Panc1 (cell line): ENCODE data around the gene SLC9A2. TPM values are rescaled to one million over a fixed set of nuclear protein-coding genes. Genes with fewer than 3 reads are reported as not detected.

Experiments used
- ATAC-seq: fragments of 200-7000 bp; cut with Tn5 transposase; 2 replicates; pipeline ENCODE4 v1.9.1; 2020; ENCODE audit warnings: mild to moderate bottlenecking, moderate library complexity
- BruUV-seq: library from RNA; stranded (reverse); fragments of 400-500 nt; replicated peaks from 2 replicates; lab custom pipeline; 2021; lab: Mats Ljungman, UMichigan
- CTCF ChIA-PET: fragments of 300-600 bp; sonication (Branson Sonifier 250); formaldehyde crosslinking; loops from one replicate; lab custom pipeline; 2022; ENCODE audit warnings: antibody characterized with exemption; lab: Charles Lee
- POLR2A ChIA-PET: fragments of 300-600 bp; sonication (Branson Sonifier 250); formaldehyde crosslinking; loops from one replicate; lab custom pipeline; 2022; ENCODE audit warnings: antibody characterized with exemption; lab: Charles Lee
- DNase-seq: peaks from one replicate; pipeline ENCODE4 v3.0.0-alpha.2; 2010; ENCODE audit warnings: low read depth, low spot score
- H3K27ac ChIP-seq: 2 replicates; pipeline ENCODE4 v1.5.1; 2011; ENCODE audit warnings: mild to moderate bottlenecking, low read length, inconsistent platforms
- H3K27me3 ChIP-seq: fragments of 200-500 bp; sonication (Bioruptor generic); 2 replicates; pipeline ENCODE4 v1.6.0; 2014; ENCODE audit warnings: low read length, inconsistent platforms; ENCODE audit not compliant: control insufficient read depth, insufficient read depth
- H3K36me3 ChIP-seq: fragments of 200-500 bp; sonication (Bioruptor generic); 2 replicates; pipeline ENCODE4 v1.5.1; 2014; ENCODE audit warnings: inconsistent platforms, mild to moderate bottlenecking, low read length, moderate library complexity; ENCODE audit not compliant: control insufficient read depth, insufficient read depth
- H3K4me1 ChIP-seq: 2 replicates; pipeline ENCODE4 v1.5.1; 2011; ENCODE audit warnings: inconsistent platforms, mild to moderate bottlenecking, low read length, moderate library complexity; ENCODE audit not compliant: control insufficient read depth, insufficient read depth
- H3K4me3 ChIP-seq, 2 experiments: 2 replicates each; pipeline ENCODE4 v1.5.1; 2011 to 2012; ENCODE audit warnings: low read depth in 2 of 2, low read length in 2 of 2, mild to moderate bottlenecking in 2 of 2, inconsistent platforms in 1 of 2, moderate library complexity in 1 of 2
- H3K9me3 ChIP-seq: fragments of 200-500 bp; sonication (Bioruptor generic); 2 replicates; pipeline ENCODE4 v1.5.1; 2014; ENCODE audit warnings: low read depth, mild to moderate bottlenecking, inconsistent platforms, low read length, moderate library complexity; ENCODE audit not compliant: control insufficient read depth, insufficient read depth
- CTCF ChIP-seq: fragments of 450-650 bp; IDR thresholded peaks from 2 replicates; pipeline ENCODE4 v1.5.1; 2017; ENCODE audit warnings: mild to moderate bottlenecking
- POLR2AphosphoS5 ChIP-seq: IDR thresholded peaks from 2 replicates; pipeline ENCODE4 v1.6.1; 2012; ENCODE audit warnings: mild to moderate bottlenecking, low read depth, low read length, moderate library complexity
- SIN3A ChIP-seq: IDR thresholded peaks from 2 replicates; pipeline ENCODE4 v1.6.1; 2012; ENCODE audit warnings: low read depth, mild to moderate bottlenecking, low read length, moderate library complexity, borderline replicate concordance; ENCODE audit not compliant: insufficient read depth
- TCF7L2 ChIP-seq: IDR thresholded peaks from 2 replicates; pipeline ENCODE4 v1.6.1; 2011; ENCODE audit warnings: mild to moderate bottlenecking, low read depth, low read length, inconsistent platforms
- in situ Hi-C: cut with HindIII; loops from 2 replicates; pipeline ENCODE4 v1.10.0; 2016; ENCODE audit warnings: low sequenced_read_pairs, low pct_unique_long_range_greater_than_20kb
- intact Hi-C: fragments of 100-400 bp; cut with micrococcal nuclease; formaldehyde crosslinking; loops from one replicate; pipeline ENCODE4 v1.10.0; 2022; ENCODE audit not compliant: unreplicated experiment
- total RNA-seq: library from RNA; stranded (reverse); gene quantifications from one replicate; pipeline ENCODE4 v1.2.1, GENCODE V29; 2021; ENCODE audit not compliant: unreplicated experiment
- TF ChIP-seq, protein P1 (sequence below), 2 experiments: IDR thresholded peaks; 2 replicates each; pipeline ENCODE4 v1.6.1; 2011 to 2012; ENCODE audit warnings: low read depth in 2 of 2, control low read depth in 1 of 2, low read length in 1 of 2, mild to moderate bottlenecking in 1 of 2, moderate library complexity in 1 of 2; ENCODE audit not compliant: insufficient read depth in 1 of 2

Gene SLC9A2
- total RNA-seq, 1 experiment from 2014 or later: 4.1 TPM

- H3K36me3 ChIP-seq: peaks cover 2% of the 10 kb centered on the region
- ChIA-PET CTCF (interaction anchor here (1.9 kb wide), 1 partner anchor 17 kb away, joined by 8 read pairs; no protein-coding TSS in a partner anchor), POLR2A (no interaction called here)
- no peak for DNase-seq
- H3K9me3 ChIP-seq: no peaks in the 10 kb centered on the region
- in situ Hi-C loops (no loop called here), intact Hi-C loops (no loop called here)
- peak overlapping the region; percentile 89 for H3K27ac ChIP-seq
- BruUV-seq: no TSS peak
- no peaks in the 10 kb centered on the region for H3K27me3 ChIP-seq
- ATAC-seq: peak; percentile 72
- no peak for TF ChIP-seq CTCF
- no peak for TF ChIP-seq SIN3A
- TF ChIP-seq, protein P1, sequence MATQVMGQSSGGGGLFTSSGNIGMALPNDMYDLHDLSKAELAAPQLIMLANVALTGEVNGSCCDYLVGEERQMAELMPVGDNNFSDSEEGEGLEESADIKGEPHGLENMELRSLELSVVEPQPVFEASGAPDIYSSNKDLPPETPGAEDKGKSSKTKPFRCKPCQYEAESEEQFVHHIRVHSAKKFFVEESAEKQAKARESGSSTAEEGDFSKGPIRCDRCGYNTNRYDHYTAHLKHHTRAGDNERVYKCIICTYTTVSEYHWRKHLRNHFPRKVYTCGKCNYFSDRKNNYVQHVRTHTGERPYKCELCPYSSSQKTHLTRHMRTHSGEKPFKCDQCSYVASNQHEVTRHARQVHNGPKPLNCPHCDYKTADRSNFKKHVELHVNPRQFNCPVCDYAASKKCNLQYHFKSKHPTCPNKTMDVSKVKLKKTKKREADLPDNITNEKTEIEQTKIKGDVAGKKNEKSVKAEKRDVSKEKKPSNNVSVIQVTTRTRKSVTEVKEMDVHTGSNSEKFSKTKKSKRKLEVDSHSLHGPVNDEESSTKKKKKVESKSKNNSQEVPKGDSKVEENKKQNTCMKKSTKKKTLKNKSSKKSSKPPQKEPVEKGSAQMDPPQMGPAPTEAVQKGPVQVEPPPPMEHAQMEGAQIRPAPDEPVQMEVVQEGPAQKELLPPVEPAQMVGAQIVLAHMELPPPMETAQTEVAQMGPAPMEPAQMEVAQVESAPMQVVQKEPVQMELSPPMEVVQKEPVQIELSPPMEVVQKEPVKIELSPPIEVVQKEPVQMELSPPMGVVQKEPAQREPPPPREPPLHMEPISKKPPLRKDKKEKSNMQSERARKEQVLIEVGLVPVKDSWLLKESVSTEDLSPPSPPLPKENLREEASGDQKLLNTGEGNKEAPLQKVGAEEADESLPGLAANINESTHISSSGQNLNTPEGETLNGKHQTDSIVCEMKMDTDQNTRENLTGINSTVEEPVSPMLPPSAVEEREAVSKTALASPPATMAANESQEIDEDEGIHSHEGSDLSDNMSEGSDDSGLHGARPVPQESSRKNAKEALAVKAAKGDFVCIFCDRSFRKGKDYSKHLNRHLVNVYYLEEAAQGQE (IDR thresholded peaks at IDR 0.05; ENCODE audit: insufficient read depth in 1 of 2, low read depth in 2 of 2, low read length in 1 of 2): no peak
- no peak for TF ChIP-seq POLR2AphosphoS5
- TF ChIP-seq TCF7L2: no peak
- H3K4me3 ChIP-seq: peak overlapping the region; percentile 84 to 93
- H3K4me1 ChIP-seq: peaks cover 13% of the 10 kb centered on the region
Observed at GRCh38 chr2:102736110-102736409, 116.7 kb downstream of the SLC9A2 start.

DNA sequence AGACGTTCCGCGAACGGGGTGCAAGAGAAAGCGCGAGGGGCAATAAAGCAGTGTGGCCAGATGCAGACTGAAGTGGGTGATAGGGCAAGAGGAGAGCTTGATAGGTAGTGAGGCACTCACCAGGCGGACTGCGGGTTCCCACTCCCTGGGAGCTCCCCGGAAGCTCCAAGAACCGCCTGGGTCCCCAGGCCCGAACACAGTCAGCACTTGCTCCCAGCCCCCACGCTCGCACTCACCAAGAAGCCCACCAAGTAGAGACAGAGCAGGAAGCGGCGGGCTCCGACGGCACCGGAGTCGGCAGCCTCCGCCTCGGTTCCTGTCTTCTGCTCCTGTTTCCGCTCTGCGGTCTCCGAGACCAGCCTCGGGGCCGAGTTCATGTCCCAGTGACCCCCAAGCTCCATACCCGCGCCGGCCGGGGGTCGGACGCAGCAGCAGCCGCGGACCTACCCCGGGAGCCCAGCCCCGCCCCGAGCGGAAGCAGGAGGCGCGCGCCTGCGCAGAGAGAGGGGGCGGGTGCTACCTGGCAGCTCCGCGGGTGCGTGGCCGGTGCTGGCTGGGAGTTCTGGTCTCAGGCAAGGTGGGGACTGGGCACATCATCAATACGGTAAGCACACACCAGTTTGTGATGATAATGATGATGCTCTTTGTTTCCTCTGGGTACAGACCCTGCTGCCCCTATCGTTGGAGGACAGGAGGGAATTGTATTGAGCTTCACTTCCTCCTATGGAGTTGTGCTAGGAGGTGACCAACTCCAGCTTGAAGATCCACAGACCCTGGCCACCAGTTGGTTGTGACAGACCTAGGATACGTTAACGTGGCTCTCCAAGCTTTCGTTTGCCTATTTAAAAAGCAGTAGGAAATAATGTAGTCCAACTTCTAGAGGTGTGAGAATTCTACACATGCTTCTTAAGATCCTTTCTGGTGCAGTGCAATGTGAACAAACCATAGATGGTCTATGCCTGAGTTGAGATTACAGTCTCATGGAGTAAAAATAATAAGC lies 117.4 kb downstream of the SLC9A2 start:
- in situ Hi-C loops: no loop called here
- H3K27me3 ChIP-seq: no peaks in the 10 kb centered on the region
- CTCF ChIA-PET: interaction anchor here (1.9 kb wide), 1 partner anchor 17 kb away, joined by 8 read pairs; no protein-coding TSS in a partner anchor
- H3K36me3 ChIP-seq: no peaks in the 10 kb centered on the region; the same call in 1 of the 2 replicates
- BruUV-seq: TSS peak; percentile 93
- TF ChIP-seq CTCF (no peak), POLR2AphosphoS5 (peak; percentile 77)
- TF ChIP-seq, protein P1 (IDR thresholded peaks at IDR 0.05; ENCODE audit: insufficient read depth in 1 of 2, low read depth in 2 of 2, low read length in 1 of 2): no peak
- peak overlapping the region; percentile 89 for H3K27ac ChIP-seq
- peak overlapping the region; percentile 84 to 93 for H3K4me3 ChIP-seq
- H3K4me1 ChIP-seq: peaks cover 13% of the 10 kb centered on the region
- intact Hi-C loops: no loop called here
- H3K9me3 ChIP-seq: no peaks in the 10 kb centered on the region
- peak; percentile 33 for DNase-seq
- POLR2A ChIA-PET: no interaction called here
- ATAC-seq: peak; percentile 99
